ENCODE results near the gene CCDC160.
A peak's percentile ranks its signal among the peaks of the same experiment; 100 is the strongest.

The CCDC160 gene

GRCh38 chrX:134239016-134239415 is 2.0 kb downstream of the CCDC160 start:
- peak overlapping the region; percentile 42 for H3K27ac ChIP-seq
- TF ChIP-seq CTCF (conservative IDR thresholded peaks at IDR 0.05), result no peak

GRCh38 chrX:134240209-134240608 is 3.2 kb downstream of the CCDC160 start:
- H3K27ac ChIP-seq, result no peak overlapping the region
- no peak for TF ChIP-seq CTCF (conservative IDR thresholded peaks at IDR 0.05)

GRCh38 chrX:134241960-134242619 is 5.1 kb downstream of the CCDC160 start:
- no peak for TF ChIP-seq CTCF (conservative IDR thresholded peaks at IDR 0.05)

GRCh38 chrX:134244043-134244442 is 7.1 kb downstream of the CCDC160 start:
- H3K27ac ChIP-seq, result peak overlapping the region; percentile 68
- no peak for TF ChIP-seq CTCF (conservative IDR thresholded peaks at IDR 0.05)

More at GRCh38 chrX:134241960-134242619, 5.1 kb downstream of the CCDC160 start:
- no peak overlapping the region for H3K27ac ChIP-seq

- H3K27ac ChIP-seq, result peak overlapping the region; percentile 68; the same call in 1 of the 2 replicates
- no peak for TF ChIP-seq CTCF (conservative IDR thresholded peaks at IDR 0.05)
Measured at GRCh38 chrX:134246282-134246681, 9.3 kb downstream of the CCDC160 start.

GRCh38 chrX:134247492-134247891 is 10.5 kb downstream of the CCDC160 start:
- no peak for TF ChIP-seq CTCF (conservative IDR thresholded peaks at IDR 0.05)
- H3K27ac ChIP-seq, result peak overlapping the region; percentile 68

- TF ChIP-seq CTCF (conservative IDR thresholded peaks at IDR 0.05), result no peak
Measured at GRCh38 chrX:134249241-134249640, 12.3 kb downstream of the CCDC160 start.

More at GRCh38 chrX:134249241-134249640, 12.3 kb downstream of the CCDC160 start:
- no peak overlapping the region for H3K27ac ChIP-seq

Measured in VCaP (cell line).